ENCODE measurements around the gene DBH.

DNA sequence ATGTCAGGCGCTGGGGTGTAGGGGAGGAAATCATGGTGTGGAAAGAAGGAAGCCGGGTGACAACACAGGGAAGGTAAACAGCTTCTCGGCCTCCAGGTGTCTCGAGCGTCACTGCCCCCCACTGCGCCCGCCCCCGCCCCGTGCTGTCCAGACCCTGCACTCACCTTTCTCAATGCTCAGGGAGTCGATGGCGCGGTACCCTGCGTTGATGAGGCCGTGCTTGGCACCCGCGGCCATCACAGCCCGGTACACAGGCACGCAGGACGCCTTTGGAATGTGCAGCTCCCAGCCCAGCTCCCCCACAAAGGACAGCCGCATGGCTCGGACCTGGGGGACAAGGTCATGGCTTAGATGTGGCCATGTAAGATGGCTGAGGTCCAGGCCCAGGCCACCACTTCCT, 35.2 kb downstream of the DBH start:
- TF ChIP-seq, protein P1, sequence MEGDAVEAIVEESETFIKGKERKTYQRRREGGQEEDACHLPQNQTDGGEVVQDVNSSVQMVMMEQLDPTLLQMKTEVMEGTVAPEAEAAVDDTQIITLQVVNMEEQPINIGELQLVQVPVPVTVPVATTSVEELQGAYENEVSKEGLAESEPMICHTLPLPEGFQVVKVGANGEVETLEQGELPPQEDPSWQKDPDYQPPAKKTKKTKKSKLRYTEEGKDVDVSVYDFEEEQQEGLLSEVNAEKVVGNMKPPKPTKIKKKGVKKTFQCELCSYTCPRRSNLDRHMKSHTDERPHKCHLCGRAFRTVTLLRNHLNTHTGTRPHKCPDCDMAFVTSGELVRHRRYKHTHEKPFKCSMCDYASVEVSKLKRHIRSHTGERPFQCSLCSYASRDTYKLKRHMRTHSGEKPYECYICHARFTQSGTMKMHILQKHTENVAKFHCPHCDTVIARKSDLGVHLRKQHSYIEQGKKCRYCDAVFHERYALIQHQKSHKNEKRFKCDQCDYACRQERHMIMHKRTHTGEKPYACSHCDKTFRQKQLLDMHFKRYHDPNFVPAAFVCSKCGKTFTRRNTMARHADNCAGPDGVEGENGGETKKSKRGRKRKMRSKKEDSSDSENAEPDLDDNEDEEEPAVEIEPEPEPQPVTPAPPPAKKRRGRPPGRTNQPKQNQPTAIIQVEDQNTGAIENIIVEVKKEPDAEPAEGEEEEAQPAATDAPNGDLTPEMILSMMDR (IDR thresholded peaks at IDR 0.05), result no peak
- no peak for TF ChIP-seq POLR2A (IDR thresholded peaks at IDR 0.05)

All from body of pancreas (tissue), 4 donors.